Activated T-helper 1 cell treated with anti-CD3 and anti-CD28 coated beads, Interleukin-12 subunit alpha, Interleukin-12 subunit beta, Interleukin-2, Interleukin-4 antibody, amounts not matched to agents 30 ng/mL and 10 ng/mL and 1 ng/mL, durations not matched to agents 14 hours and 24 hours and 36 hours (primary cell): Measurements from ENCODE around the gene RIPOR1. TPM values are rescaled to one million over a fixed set of nuclear protein-coding genes. Genes with fewer than 3 reads are reported as not detected.
A peak's percentile ranks its signal among the peaks of the same experiment; 100 is the strongest.

ENCODE experiments used
- DNase-seq: peaks from one replicate; pipeline ENCODE4 v3.0.0; 2021; ENCODE audit warnings: low spot score
- H3K27ac Mint-ChIP-seq: one replicate; pipeline ENCODE4 v1.8.0; 2021; ENCODE audit warnings: mild to moderate bottlenecking, mixed read lengths
- H3K27me3 Mint-ChIP-seq: one replicate; pipeline ENCODE4 v1.8.0; 2022; ENCODE audit warnings: mild to moderate bottlenecking, moderate library complexity, mixed read lengths; ENCODE audit not compliant: insufficient read depth
- H3K36me3 Mint-ChIP-seq: one replicate; pipeline ENCODE4 v1.8.0; 2021; ENCODE audit warnings: low read depth, mixed read lengths
- H3K4me1 Mint-ChIP-seq: one replicate; pipeline ENCODE4 v1.8.0; 2021; ENCODE audit warnings: low read depth, mixed read lengths
- H3K4me3 Mint-ChIP-seq: one replicate; pipeline ENCODE4 v1.8.0; 2021; ENCODE audit warnings: mild to moderate bottlenecking, moderate library complexity, mixed read lengths
- H3K9me3 Mint-ChIP-seq: one replicate; pipeline ENCODE4 v1.8.0; 2021; ENCODE audit warnings: mixed read lengths
- intact Hi-C: fragments of 100-400 bp; cut with micrococcal nuclease; formaldehyde crosslinking; loops from one replicate; pipeline ENCODE4 v1.15.1; 2024
- total RNA-seq: library from RNA; stranded (reverse); gene quantifications from 2 replicates; pipeline ENCODE4 v1.2.3, GENCODE V29; 2022

Gene RIPOR1
- total RNA-seq, 1 donor from 2014 or later, result 27.1 TPM

DNA sequence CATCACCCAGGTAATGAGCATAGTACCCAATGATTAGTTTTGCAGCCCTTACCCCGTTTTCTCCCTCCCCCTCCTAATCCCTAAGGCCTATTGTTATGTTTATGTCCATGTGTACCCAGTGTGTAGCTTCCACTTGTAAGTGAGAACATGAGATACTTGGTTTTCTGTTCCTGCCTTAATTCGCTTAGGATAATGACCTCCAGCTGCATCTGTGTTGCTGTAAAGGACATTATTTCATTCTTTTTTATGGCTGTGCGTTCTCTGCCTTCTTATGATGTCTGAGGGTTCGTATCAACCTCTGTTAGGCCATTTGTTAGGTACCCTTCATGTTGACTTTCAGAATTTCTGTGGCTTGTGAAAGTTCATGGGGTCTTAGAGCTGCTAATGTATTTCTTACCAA, 64.7 kb downstream of the RIPOR1 start:
- Mint-ChIP-seq H3K4me3 (no peak overlapping the region), H3K9me3 (no peaks in the 10 kb centered on the region), H3K4me1 (peaks cover 26% of the 10 kb centered on the region), H3K27ac (no peak overlapping the region), H3K36me3 (peaks cover 10% of the 10 kb centered on the region), H3K27me3 (no peaks in the 10 kb centered on the region)
- intact Hi-C loops, result no loop called here
- no peak for DNase-seq

DNA sequence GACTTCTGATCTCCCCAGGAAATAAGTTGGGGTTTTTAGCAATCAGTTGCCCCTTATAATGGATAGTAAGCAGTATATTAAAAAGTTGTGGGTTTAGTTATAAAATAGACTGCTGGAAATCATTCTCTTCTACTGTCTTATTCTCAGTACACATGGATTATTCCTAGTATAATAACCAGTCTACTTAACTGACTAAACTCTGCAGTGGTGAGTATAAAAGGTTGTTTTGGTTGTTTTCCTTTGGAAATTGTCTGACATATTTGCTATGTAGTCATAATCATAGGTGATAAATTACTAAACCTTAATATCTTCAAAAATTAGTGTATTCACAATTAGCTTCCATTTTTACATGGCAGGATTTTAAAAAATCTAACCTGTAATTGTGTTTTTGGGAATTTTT, 65.1 kb downstream of the RIPOR1 start:
- intact Hi-C loops, result no loop called here
- Mint-ChIP-seq H3K27me3 (no peaks in the 10 kb centered on the region), H3K9me3 (no peaks in the 10 kb centered on the region), H3K4me1 (peaks cover 26% of the 10 kb centered on the region), H3K4me3 (no peak overlapping the region), H3K36me3 (peaks cover 10% of the 10 kb centered on the region), H3K27ac (no peak overlapping the region)
- no peak for DNase-seq

- Mint-ChIP-seq H3K4me3 (no peak overlapping the region), H3K36me3 (peaks cover 8% of the 10 kb centered on the region), H3K9me3 (no peaks in the 10 kb centered on the region), H3K27ac (peak overlapping the region; percentile 9), H3K27me3 (no peaks in the 10 kb centered on the region), H3K4me1 (peaks cover 26% of the 10 kb centered on the region)
- DNase-seq, result no peak
- intact Hi-C loops, result no loop called here
These were observed 65.8 kb downstream of the RIPOR1 start for GRCh38 chr16:67594256-67594915.

DNA sequence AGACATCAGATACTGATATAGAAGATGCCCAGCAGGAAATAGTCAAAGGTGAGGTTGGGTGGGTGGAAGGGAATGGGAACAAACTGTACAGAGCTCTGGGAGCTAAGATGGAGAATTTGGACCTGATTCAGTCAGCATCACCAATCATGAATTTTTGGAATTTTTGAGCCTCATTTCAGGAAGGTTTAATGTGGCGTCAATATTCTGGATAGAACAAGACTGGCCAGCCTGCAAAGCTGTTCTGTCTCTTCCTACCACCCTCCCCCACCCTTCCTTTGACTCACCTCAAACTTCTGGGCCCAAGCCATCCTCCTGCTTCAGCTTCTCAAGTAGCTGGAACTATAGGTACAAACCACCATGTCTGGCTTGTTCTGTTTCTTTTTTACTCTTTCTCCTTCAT, 66.3 kb downstream of the RIPOR1 start:
- Mint-ChIP-seq H3K4me3 (no peak overlapping the region), H3K27me3 (no peaks in the 10 kb centered on the region), H3K4me1 (peaks cover 30% of the 10 kb centered on the region), H3K36me3 (peaks cover 6% of the 10 kb centered on the region), H3K27ac (peak overlapping the region; percentile 61), H3K9me3 (no peaks in the 10 kb centered on the region)
- DNase-seq, result no peak
- intact Hi-C loops, result loop anchor here (5.0 kb wide), 1 partner anchor 33 kb away; the partner anchor contains the start of gene CTCF

Other genes starting within 250 kb of the RIPOR1 start
- gene PLEKHG4, start 249.3 kb upstream of the RIPOR1 start, total RNA-seq, result 39.6 and 42.3 TPM in 2 replicates
- 0.22 and 0.62 TPM in 2 replicates for gene KCTD19, start 202.1 kb upstream of the RIPOR1 start, total RNA-seq
- gene LRRC36, start 202.0 kb upstream of the RIPOR1 start, total RNA-seq, result 0.22 and 0.23 TPM in 2 replicates
- gene TPPP3, start 135.3 kb upstream of the RIPOR1 start, total RNA-seq, result not detected in 2 replicates
- gene ZDHHC1, start 112.4 kb upstream of the RIPOR1 start, total RNA-seq, result 0.76 and 0.88 TPM in 2 replicates
- gene HSD11B2, start 97.7 kb upstream of the RIPOR1 start, total RNA-seq, result 3.6 and 5.0 TPM in 2 replicates
- gene ATP6V0D1, start 47.7 kb upstream of the RIPOR1 start, total RNA-seq, result 37.7 and 41.5 TPM in 2 replicates
- not detected in 2 replicates for gene AGRP, start 45.3 kb upstream of the RIPOR1 start, total RNA-seq
- gene CTCF, start 33.7 kb downstream of the RIPOR1 start, total RNA-seq, result 64.7 and 67.6 TPM in 2 replicates
- 228 and 238 TPM in 2 replicates for gene CARMIL2, start 116.3 kb downstream of the RIPOR1 start, total RNA-seq
- 56.7 and 59.1 TPM in 2 replicates for gene ACD, start 131.4 kb downstream of the RIPOR1 start, total RNA-seq
- gene PARD6A, start 132.1 kb downstream of the RIPOR1 start, total RNA-seq, result 13.4 and 16.1 TPM in 2 replicates
- gene ENKD1, start 137.9 kb downstream of the RIPOR1 start, total RNA-seq, result 11.0 and 11.8 TPM in 2 replicates
- 0.86 and 1.4 TPM in 2 replicates for gene C16orf86, start 138.0 kb downstream of the RIPOR1 start, total RNA-seq
- gene GFOD2, start 190.5 kb downstream of the RIPOR1 start, total RNA-seq, result 19.6 and 20.3 TPM in 2 replicates